ENCODE data around the gene LRRC74A. TPM values are rescaled to one million over a fixed set of nuclear protein-coding genes. Genes with fewer than 3 reads are reported as not detected.

LRRC74A gene
- total and polyA plus RNA-seq, 2 donors from 2014 or later = not detected

GRCh38 chr14:76916040-76916715, 90.0 kb downstream of the LRRC74A start:
- Histone ChIP-seq H3K27me3 (ENCODE audit: control insufficient read depth, insufficient read depth, low read length) (no peaks in the 10 kb centered on the region), H3K27ac (ENCODE audit: low read depth in 2 of 2, low read length in 2 of 2) (peak overlapping the region in 1 of 2 donors; percentile 50), H3K9me3 (ENCODE audit: control insufficient read depth in 2 of 3, insufficient read depth in 1 of 3, low read length in 3 of 3) (no peaks in the 10 kb centered on the region), H3K9ac (ENCODE audit: low read length in 3 of 3) (peak overlapping the region in 1 of 3 donors; percentile 30), H3K4me1 (ENCODE audit: control insufficient read depth in 2 of 3, insufficient read depth in 2 of 3, low read depth in 1 of 3, low read length in 3 of 3) (peaks cover 24 to 51% (median 49%) of the 10 kb centered on the region in 3 donors), H3K36me3 (ENCODE audit: control insufficient read depth in 2 of 3, insufficient read depth in 3 of 3, low read length in 3 of 3) (no peaks in the 10 kb centered on the region), H3K4me3 (ENCODE audit: low read length in 3 of 3) (no peak overlapping the region)
- DNase-seq = peak in 1 of 5 donors; percentile 37
- TF ChIP-seq CTCF (IDR thresholded peaks at IDR 0.05; ENCODE audit: borderline replicate concordance, extremely low read depth, insufficient read depth) = no peak
- intact Hi-C loops (cut with DNase I) = no loop called here
- FAIRE-seq = no peak

DNA sequence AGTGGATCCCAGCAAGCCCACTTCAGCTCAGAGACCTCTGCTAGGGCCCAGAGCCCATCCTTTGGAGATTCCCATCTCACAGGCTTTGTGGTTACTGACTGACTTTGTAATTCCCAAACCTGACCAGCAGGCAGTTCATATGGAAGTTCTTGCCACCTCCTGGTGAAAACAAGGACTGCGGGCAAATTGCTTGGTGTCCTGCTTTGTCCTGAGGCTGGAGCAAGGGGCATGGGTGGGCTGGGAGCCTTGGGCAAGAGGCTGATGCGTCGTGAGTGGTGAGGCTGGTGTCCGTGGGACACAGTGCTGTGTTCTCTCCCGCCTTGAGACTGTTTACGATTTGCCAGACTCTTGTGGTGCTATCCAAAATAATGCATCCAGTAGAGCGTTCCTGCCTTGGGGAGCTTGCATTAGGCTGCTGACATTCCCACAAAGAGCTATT, 91.0 kb downstream of the LRRC74A start:
- intact Hi-C loops (cut with DNase I) = no loop called here
- peak; percentile 51 for TF ChIP-seq CTCF (IDR thresholded peaks at IDR 0.05; ENCODE audit: borderline replicate concordance, extremely low read depth, insufficient read depth)
- FAIRE-seq (no peak), DNase-seq (peak in 4 of 5 donors; percentile 80 to 91 (median 84))
- H3K36me3 ChIP-seq (ENCODE audit: control insufficient read depth in 2 of 3, insufficient read depth in 3 of 3, low read length in 3 of 3) = no peaks in the 10 kb centered on the region
- H3K27me3 ChIP-seq (ENCODE audit: control insufficient read depth, insufficient read depth, low read length) = no peaks in the 10 kb centered on the region
- H3K9me3 ChIP-seq (ENCODE audit: control insufficient read depth in 2 of 3, insufficient read depth in 1 of 3, low read length in 3 of 3) = no peaks in the 10 kb centered on the region
- peak overlapping the region; percentile 77 to 92 for H3K27ac ChIP-seq (ENCODE audit: low read depth in 2 of 2, low read length in 2 of 2)
- H3K9ac ChIP-seq (ENCODE audit: low read length in 3 of 3) = peak overlapping the region in 1 of 3 donors; percentile 83
- peaks cover 28 to 57% (median 54%) of the 10 kb centered on the region in 3 donors for H3K4me1 ChIP-seq (ENCODE audit: control insufficient read depth in 2 of 3, insufficient read depth in 2 of 3, low read depth in 1 of 3, low read length in 3 of 3)
- no peak overlapping the region for H3K4me3 ChIP-seq (ENCODE audit: low read length in 3 of 3)

DNA sequence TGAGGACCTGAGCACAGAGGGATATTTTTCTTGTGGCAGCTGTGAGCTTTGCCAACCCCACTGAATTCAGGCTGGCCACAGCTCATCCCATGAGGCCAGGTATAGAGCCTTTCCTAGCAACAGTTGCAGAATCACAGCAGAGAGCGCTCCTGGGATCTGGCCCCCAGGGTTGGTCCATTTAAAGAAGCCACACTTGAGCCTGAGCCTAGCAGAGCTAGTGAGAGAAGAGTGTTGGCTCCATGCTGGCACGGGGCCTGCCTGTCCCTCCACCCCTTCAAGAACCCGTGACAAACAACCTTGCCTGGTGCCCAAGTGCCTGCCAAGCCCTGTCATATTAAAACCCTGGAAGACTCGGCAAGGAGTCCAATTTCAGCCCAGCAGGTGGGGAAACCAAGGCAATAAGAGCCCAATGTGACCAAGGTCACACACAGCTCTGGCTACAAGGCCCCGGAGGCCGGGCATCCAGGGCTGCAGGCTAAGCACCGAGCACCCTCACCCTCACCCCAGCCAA, 91.6 kb downstream of the LRRC74A start:
- FAIRE-seq (no peak), DNase-seq (peak in 1 of 5 donors; percentile 60)
- H3K27ac ChIP-seq (ENCODE audit: low read depth in 2 of 2, low read length in 2 of 2) = peak overlapping the region; percentile 77 to 92
- peaks cover 32 to 61% (median 55%) of the 10 kb centered on the region in 3 donors for H3K4me1 ChIP-seq (ENCODE audit: control insufficient read depth in 2 of 3, insufficient read depth in 2 of 3, low read depth in 1 of 3, low read length in 3 of 3)
- no peaks in the 10 kb centered on the region for H3K27me3 ChIP-seq (ENCODE audit: control insufficient read depth, insufficient read depth, low read length)
- no peak for TF ChIP-seq CTCF (IDR thresholded peaks at IDR 0.05; ENCODE audit: borderline replicate concordance, extremely low read depth, insufficient read depth)
- peak overlapping the region in 1 of 3 donors; percentile 83 for H3K9ac ChIP-seq (ENCODE audit: low read length in 3 of 3)
- H3K4me3 ChIP-seq (ENCODE audit: low read length in 3 of 3) = peak overlapping the region in 1 of 3 donors; percentile 27
- intact Hi-C loops (cut with DNase I) = no loop called here
- no peaks in the 10 kb centered on the region for H3K36me3 ChIP-seq (ENCODE audit: control insufficient read depth in 2 of 3, insufficient read depth in 3 of 3, low read length in 3 of 3)
- no peaks in the 10 kb centered on the region for H3K9me3 ChIP-seq (ENCODE audit: control insufficient read depth in 2 of 3, insufficient read depth in 1 of 3, low read length in 3 of 3)

Measured in kidney (tissue), 14 donors.